Epithelial cell of proximal tubule (primary cell): Measurements from ENCODE around the gene ADIPOR2. TPM values are rescaled to one million over a fixed set of nuclear protein-coding genes. Genes with fewer than 3 reads are reported as not detected.
"Not testable (repeated sequence)": the region's sequence is repeated elsewhere in the genome, so short reads cannot be mapped to it uniquely, and the experiment has no call there.

Experiments
- DNase-seq: peaks from one replicate; pipeline ENCODE4 v3.0.0-alpha.2; 2011; ENCODE audit warnings: low read depth
- H3K4me3 ChIP-seq: 2 replicates; pipeline ENCODE4 v1.5.1; 2011; ENCODE audit warnings: low read depth, mild to moderate bottlenecking, low read length
- total RNA-seq: library from RNA; depleted of rRNA; stranded (reverse); fragments of >200 nt; gene quantifications from 2 replicates; pipeline ENCODE4 v1.2.3, GENCODE V29; 2015
- TF ChIP-seq, protein P1 (sequence below): conservative IDR thresholded peaks from 2 replicates; pipeline ENCODE4 v1.5.1; 2012; ENCODE audit warnings: low read depth, mild to moderate bottlenecking, low read length

The ADIPOR2 gene
- total RNA-seq, 1 donor from 2014 or later = 22.8 TPM

DNA sequence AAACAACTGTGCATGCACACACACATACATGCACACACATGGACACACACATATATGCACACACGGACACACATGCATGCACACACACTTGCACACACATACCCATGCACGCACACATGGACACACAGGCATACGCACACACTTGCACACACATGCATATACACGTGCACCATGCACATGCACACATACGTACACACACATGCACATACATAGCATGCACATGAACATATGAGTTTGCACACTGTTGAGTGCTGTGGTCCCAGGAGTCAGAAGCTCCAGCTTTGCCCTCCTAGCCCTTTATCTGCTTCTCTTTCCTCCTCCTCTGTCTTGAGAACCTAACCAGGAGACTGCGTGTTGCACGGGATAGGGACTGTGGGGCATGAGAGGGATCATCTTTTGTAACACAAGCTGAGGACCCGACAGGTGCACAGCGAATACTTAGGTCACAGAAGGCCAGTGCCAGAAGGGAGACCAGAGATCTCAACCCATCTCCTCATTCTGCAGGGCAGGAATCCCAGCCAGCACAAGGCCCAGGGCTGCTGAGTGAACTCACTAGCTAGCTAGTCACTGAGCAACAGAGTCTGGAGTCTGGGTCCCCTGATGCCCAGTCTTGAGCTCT is 126.0 kb downstream of the ADIPOR2 start:
- DNase-seq = no peak
- TF ChIP-seq, protein P1, sequence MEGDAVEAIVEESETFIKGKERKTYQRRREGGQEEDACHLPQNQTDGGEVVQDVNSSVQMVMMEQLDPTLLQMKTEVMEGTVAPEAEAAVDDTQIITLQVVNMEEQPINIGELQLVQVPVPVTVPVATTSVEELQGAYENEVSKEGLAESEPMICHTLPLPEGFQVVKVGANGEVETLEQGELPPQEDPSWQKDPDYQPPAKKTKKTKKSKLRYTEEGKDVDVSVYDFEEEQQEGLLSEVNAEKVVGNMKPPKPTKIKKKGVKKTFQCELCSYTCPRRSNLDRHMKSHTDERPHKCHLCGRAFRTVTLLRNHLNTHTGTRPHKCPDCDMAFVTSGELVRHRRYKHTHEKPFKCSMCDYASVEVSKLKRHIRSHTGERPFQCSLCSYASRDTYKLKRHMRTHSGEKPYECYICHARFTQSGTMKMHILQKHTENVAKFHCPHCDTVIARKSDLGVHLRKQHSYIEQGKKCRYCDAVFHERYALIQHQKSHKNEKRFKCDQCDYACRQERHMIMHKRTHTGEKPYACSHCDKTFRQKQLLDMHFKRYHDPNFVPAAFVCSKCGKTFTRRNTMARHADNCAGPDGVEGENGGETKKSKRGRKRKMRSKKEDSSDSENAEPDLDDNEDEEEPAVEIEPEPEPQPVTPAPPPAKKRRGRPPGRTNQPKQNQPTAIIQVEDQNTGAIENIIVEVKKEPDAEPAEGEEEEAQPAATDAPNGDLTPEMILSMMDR = no peak
- no peak overlapping the region for H3K4me3 ChIP-seq

DNA sequence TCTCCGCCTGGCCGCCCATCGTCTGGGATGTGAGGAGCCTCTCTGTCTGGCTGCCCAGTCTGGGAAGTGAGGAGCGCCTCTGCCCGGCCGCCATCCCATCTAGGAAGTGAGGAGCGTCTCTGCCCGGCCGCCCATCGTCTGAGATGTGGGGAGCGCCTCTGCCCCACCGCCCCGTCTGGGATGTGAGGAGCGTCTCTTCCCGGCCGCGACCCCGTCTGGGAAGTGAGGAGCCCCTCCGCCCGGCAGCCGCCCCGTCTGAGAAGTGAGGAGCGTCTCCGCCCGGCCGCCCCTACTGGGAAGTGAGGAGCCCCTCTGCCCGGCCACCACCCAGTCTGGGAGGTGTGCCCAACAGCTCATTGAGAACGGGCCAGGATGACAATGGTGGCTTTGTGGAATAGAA is 127.1 kb downstream of the ADIPOR2 start:
- not testable (repeated sequence) for H3K4me3 ChIP-seq

DNA sequence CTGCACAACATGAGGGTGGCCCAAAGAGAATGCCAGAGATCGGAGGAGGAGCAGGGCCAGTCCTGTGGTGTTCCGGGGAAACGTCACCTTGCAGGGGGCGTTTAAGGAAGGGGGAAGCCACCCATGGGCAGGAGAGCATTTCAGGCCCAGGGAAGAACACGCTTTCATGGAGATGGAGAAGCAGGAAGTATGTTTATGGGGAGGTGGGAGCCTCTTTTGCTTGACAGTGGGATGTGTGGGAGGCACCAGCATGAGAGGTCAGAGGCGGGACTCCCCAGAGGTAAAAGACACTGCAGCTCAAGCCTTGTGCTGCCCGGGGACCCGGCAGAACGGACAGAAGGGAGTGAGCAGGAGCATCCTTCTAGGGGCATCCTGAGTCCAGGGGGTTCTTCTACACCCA is 128.2 kb downstream of the ADIPOR2 start:
- TF ChIP-seq, protein P1 = no peak
- H3K4me3 ChIP-seq = no peak overlapping the region
- no peak for DNase-seq

More for the DNA sequence above, 127.1 kb downstream of the ADIPOR2 start:
- DNase-seq = not testable (repeated sequence)

DNA sequence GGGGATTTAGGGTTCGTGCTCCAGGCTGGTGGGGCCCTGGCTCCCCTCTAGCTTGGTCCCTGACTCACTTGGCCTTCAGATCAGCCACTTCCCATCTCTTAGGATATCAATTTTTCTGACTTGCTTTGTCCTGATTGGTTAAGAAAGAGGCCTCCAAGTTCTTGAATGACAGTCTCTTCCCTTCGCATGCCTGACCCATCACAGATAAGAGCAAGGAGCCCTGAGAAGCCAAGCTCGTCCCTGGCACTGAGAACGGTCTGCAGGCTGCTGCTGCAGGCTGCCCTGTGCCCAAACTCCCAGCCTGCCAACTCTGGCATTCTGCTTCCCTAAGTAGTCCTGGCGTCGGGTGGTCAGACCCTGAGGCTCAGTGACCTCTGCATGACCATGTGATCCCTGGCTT is 128.7 kb downstream of the ADIPOR2 start:
- TF ChIP-seq, protein P1 = no peak
- DNase-seq = no peak
- H3K4me3 ChIP-seq = no peak overlapping the region

DNA sequence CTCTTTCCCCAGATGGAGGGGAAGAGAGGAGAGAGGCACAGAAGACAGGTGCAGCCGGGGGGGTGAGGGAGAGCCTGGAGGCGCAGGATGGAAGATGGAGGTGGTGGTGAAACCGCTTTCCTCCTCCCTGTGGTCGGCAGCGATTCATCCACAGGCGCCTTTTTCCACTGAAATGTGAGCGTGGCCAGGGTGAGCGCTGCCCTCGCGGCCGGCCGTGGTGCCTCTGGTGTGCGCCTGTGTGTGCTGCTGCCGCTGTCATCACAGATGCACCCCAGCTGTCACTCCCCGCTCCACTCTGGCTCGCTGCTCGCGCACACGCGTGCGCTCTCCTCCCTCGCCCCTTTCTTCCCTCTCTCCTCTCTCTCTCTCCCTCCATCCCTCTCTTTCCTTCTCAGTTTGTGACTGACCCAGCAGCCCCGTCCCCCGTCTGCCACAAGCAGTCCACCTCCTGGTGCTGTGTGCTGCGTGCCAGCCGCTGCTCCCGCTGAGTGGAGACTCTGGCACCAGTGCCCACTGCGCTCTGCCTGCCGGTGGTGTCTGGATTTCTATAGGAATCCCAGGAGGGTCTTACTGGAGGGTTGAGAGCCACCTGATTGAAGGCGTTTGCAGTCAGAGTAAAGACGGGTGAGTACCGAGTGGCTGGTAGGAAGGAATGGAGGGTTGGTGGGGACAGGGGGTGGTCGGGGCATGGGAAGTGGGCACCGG is 129.5 kb downstream of the ADIPOR2 start, which contains the start of gene LRTM2:
Gene LRTM2, plus strand, starts transcription at position 375 of the 705 bp plus-strand sequence. CDS start 7,584 bp downstream, outside the sequence.
- TF ChIP-seq, protein P1 = no peak
- no peak for DNase-seq
- no peak within 1 kb of the TSS for H3K4me3 ChIP-seq

DNA sequence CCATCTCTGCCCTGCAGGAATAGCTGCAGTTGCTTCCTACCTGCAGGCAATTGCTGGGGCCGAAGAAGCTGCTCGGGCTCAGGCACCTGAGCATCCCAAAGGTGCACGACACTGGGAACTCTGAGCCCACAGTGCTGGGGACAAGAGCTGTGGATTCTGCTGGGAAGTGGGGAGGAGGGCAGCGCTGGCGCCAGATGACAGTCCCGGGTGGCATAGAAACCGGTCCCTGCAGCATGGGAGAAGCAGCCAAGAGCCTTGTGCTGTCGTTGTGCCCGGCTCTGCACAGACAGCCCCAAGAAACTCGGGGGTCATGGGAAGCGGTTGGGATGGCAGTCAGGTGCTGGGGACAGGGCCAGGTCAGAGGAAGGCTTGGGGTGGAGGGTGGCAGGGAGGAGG is 130.0 kb downstream of the ADIPOR2 start:
- TF ChIP-seq, protein P1 = no peak

DNA sequence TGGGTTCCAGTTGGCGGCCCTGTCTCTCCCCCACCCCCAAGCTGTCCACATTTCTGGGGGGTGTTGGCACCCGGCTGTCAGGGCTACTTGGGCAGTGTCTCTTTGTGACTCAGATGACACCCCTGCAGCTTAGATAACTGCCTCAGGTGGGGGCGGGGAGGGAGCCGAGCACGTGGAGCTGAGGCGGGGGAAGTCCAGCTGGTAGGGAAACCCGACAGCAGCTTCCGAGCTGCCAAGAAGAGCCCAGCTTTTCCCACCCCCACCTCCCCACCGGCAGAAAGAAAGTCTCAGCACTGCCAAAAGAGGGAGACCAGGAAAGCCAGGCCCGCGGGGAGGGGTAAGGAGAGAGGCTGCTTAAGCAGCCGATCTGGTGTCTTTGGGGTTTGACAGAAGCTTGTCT is 130.9 kb downstream of the ADIPOR2 start:
- no peak for DNase-seq
- TF ChIP-seq, protein P1 = no peak
- no peak overlapping the region for H3K4me3 ChIP-seq

More for the DNA sequence above, 130.0 kb downstream of the ADIPOR2 start:
- no peak for DNase-seq
- H3K4me3 ChIP-seq = no peak overlapping the region
